PC-9 (cell line): Measurements from ENCODE around the gene ALCAM. TPM values are rescaled to one million over a fixed set of nuclear protein-coding genes. Genes with fewer than 3 reads are reported as not detected.

Source experiments
- BruUV-seq: library from RNA; stranded (reverse); fragments of 400-500 nt; replicated peaks from 2 replicates; lab custom pipeline; 2021; lab: Mats Ljungman, UMichigan
- CTCF ChIA-PET: fragments of 300-600 bp; sonication (Branson Sonifier 250); formaldehyde crosslinking; loops from one replicate; lab custom pipeline; 2022; ENCODE audit warnings: antibody characterized with exemption; lab: Charles Lee
- POLR2A ChIA-PET: fragments of 300-600 bp; sonication (Branson Sonifier 250); formaldehyde crosslinking; loops from one replicate; lab custom pipeline; 2022; ENCODE audit warnings: antibody characterized with exemption; ENCODE audit not compliant: unreplicated experiment; lab: Charles Lee
- DNase-seq, 2 experiments: peaks; one replicate each; pipeline versions ENCODE4 v3.0.0 to v3.0.0-alpha.2; 2015 to 2022; ENCODE audit warnings: mixed read lengths in 1 of 2
- H2AFZ ChIP-seq: fragments of 200-600 bp; sonication (generic); 2 replicates; pipeline ENCODE4 v1.8.1; 2017; ENCODE audit warnings: antibody characterized with exemption
- H3F3A ChIP-seq: fragments of 200-600 bp; sonication (generic); 2 replicates; pipeline ENCODE4 v1.8.1; 2017; ENCODE audit warnings: antibody characterized with exemption, mild to moderate bottlenecking, low read depth; ENCODE audit not compliant: insufficient read depth
- H3K27ac ChIP-seq: fragments of 200-600 bp; sonication (generic); 2 replicates; pipeline ENCODE4 v1.6.1; 2016; ENCODE audit warnings: mixed run types
- H3K27me3 ChIP-seq: fragments of 200-600 bp; sonication (generic); 2 replicates; pipeline ENCODE4 v1.6.1; 2016; ENCODE audit warnings: low read depth, mixed run types; ENCODE audit not compliant: insufficient read depth
- H3K36me3 ChIP-seq: fragments of 200-600 bp; sonication (generic); 2 replicates; pipeline ENCODE4 v1.6.1; 2016; ENCODE audit warnings: low read depth, mixed run types
- H3K4me1 ChIP-seq: fragments of 200-600 bp; sonication (generic); replicated peaks from 2 replicates; pipeline ENCODE4 v1.6.1; 2016; ENCODE audit warnings: mixed run types; ENCODE audit not compliant: insufficient read depth
- H3K4me2 ChIP-seq: fragments of 200-600 bp; sonication (generic); 2 replicates; pipeline ENCODE4 v1.6.1; 2017; ENCODE audit warnings: mixed run types
- H3K4me3 ChIP-seq: fragments of 200-600 bp; sonication (generic); 2 replicates; pipeline ENCODE4 v1.6.1; 2016; ENCODE audit warnings: mixed run types
- H3K79me2 ChIP-seq: fragments of 200-600 bp; sonication (generic); 2 replicates; pipeline ENCODE4 v1.6.1; 2017; ENCODE audit warnings: low read depth, mixed run types
- H3K9me2 ChIP-seq: fragments of 200-600 bp; sonication (generic); 2 replicates; pipeline ENCODE4 v1.8.1; 2017; ENCODE audit warnings: mild to moderate bottlenecking; ENCODE audit not compliant: insufficient read depth
- H3K9me3 ChIP-seq: fragments of 200-600 bp; sonication (generic); 2 replicates; pipeline ENCODE4 v1.8.1; 2016; ENCODE audit warnings: low read depth; ENCODE audit not compliant: insufficient read depth
- H4K20me1 ChIP-seq: fragments of 200-600 bp; sonication (generic); 2 replicates; pipeline ENCODE4 v1.8.1; 2017; ENCODE audit not compliant: insufficient read depth
- EZH2 ChIP-seq: fragments of 200-600 bp; sonication (generic); IDR thresholded peaks from 2 replicates; pipeline ENCODE4 v1.8.0; 2017; ENCODE audit warnings: antibody characterized with exemption, low read depth
- intact Hi-C: fragments of 100-400 bp; cut with micrococcal nuclease; formaldehyde crosslinking; loops from one replicate; pipeline ENCODE4 v1.10.0; 2022; ENCODE audit not compliant: unreplicated experiment
- total RNA-seq: library from RNA; stranded (reverse); gene quantifications from 2 replicates; pipeline ENCODE4 v1.2.3, GENCODE V29; 2021
- TF ChIP-seq, protein P1 (sequence below): fragments of 200-600 bp; sonication (generic); conservative IDR thresholded peaks from 2 replicates; pipeline ENCODE4 v1.6.1; 2017; ENCODE audit warnings: mixed run types, antibody characterized with exemption, mild to moderate bottlenecking, moderate library complexity

The ALCAM gene
- total RNA-seq, 1 experiment from 2014 or later, result 132 TPM

DNA sequence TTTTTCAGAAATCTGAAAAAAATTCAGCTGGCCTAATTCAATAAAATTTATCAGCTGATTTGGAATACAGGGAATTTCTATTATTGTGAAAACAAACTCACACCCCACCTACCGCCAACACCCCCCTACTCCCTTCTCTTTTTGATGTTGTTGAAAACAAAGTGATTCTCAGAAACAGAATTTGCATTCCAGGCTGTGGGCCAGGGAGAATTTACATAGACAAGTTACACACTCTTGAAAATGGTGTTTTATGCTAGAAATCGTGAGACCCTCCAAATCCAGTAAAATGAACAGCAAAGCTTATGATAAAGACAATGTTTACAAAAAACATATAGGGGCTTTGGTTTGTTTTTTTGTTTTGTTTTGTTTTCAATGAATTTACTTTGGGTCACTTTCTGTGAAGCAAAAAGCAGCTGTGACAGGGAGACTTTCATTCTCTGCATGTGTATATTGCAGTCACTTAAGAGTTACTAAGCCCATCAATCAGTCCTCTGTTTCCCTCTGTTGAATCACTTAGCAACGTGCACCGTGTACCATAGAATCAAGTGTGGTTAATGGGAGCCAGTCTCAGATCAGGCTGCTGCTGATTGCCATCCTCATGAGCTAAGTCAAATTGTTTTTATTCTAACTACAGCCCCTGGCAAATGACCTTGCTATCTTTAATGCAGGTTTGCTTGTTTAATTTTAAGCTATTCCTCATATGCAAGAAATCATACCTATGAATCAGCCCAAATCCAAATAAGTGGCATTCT, 159.8 kb downstream of the ALCAM start:
- H2AFZ ChIP-seq, result no peak overlapping the region
- no peak overlapping the region for H3K27ac ChIP-seq
- ChIA-PET POLR2A (no interaction called here), CTCF (interaction anchor here (0.6 kb wide), 1 partner anchor 1083 kb away, joined by 5 read pairs; no protein-coding TSS in a partner anchor)
- intact Hi-C loops, result no loop called here
- H3K79me2 ChIP-seq, result no peaks in the 10 kb centered on the region
- BruUV-seq, result no TSS peak
- DNase-seq, result no peak
- H4K20me1 ChIP-seq, result no peaks in the 10 kb centered on the region
- no peaks in the 10 kb centered on the region for H3K9me2 ChIP-seq
- H3K4me2 ChIP-seq, result no peak overlapping the region
- H3K9me3 ChIP-seq, result peaks cover 6% of the 10 kb centered on the region
- H3K4me3 ChIP-seq, result no peak overlapping the region
- peaks cover 44% of the 10 kb centered on the region for H3K4me1 ChIP-seq
- H3F3A ChIP-seq, result no peaks in the 10 kb centered on the region
- peaks cover 15% of the 10 kb centered on the region; the same call in 1 of the 2 replicates for H3K36me3 ChIP-seq
- no peak for TF ChIP-seq EZH2
- H3K27me3 ChIP-seq, result no peaks in the 10 kb centered on the region

DNA sequence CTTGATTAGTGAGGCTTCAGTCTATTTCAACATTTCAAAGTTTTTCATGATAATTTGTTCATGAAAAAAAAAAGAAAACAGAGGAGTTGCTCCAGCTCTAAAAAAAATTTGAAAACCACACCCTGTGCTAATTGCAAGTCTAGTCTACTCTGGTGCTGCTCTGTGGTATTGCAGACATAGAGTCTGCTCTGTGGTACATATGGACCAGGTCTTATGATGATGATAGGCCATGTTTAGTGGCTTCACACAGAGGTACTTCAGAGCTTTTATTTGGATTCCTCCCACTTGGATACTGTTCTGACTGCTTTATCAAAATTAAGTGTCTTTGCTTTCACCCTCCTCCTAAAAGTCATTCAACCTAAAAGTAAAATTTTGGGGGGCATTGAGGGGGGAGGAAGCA, 160.8 kb downstream of the ALCAM start:
- no peaks in the 10 kb centered on the region for H3K79me2 ChIP-seq
- TF ChIP-seq EZH2, result no peak
- TF ChIP-seq, protein P1, sequence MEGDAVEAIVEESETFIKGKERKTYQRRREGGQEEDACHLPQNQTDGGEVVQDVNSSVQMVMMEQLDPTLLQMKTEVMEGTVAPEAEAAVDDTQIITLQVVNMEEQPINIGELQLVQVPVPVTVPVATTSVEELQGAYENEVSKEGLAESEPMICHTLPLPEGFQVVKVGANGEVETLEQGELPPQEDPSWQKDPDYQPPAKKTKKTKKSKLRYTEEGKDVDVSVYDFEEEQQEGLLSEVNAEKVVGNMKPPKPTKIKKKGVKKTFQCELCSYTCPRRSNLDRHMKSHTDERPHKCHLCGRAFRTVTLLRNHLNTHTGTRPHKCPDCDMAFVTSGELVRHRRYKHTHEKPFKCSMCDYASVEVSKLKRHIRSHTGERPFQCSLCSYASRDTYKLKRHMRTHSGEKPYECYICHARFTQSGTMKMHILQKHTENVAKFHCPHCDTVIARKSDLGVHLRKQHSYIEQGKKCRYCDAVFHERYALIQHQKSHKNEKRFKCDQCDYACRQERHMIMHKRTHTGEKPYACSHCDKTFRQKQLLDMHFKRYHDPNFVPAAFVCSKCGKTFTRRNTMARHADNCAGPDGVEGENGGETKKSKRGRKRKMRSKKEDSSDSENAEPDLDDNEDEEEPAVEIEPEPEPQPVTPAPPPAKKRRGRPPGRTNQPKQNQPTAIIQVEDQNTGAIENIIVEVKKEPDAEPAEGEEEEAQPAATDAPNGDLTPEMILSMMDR, result no peak
- CTCF ChIA-PET, result interaction anchor here (1.0 kb wide), 1 partner anchor 8 kb away, joined by 3 read pairs; no protein-coding TSS in a partner anchor
- no peak overlapping the region for H3K4me3 ChIP-seq
- no peak overlapping the region for H3K4me2 ChIP-seq
- no peak for DNase-seq
- no TSS peak for BruUV-seq
- H4K20me1 ChIP-seq, result no peaks in the 10 kb centered on the region
- H3K9me2 ChIP-seq, result no peaks in the 10 kb centered on the region
- peaks cover 6% of the 10 kb centered on the region for H3K9me3 ChIP-seq
- intact Hi-C loops, result no loop called here
- peaks cover 44% of the 10 kb centered on the region for H3K4me1 ChIP-seq
- peaks cover 15% of the 10 kb centered on the region; the same call in 1 of the 2 replicates for H3K36me3 ChIP-seq
- H3K27ac ChIP-seq, result no peak overlapping the region
- no peaks in the 10 kb centered on the region for H3F3A ChIP-seq
- H3K27me3 ChIP-seq, result no peaks in the 10 kb centered on the region
- POLR2A ChIA-PET, result no interaction called here
- H2AFZ ChIP-seq, result no peak overlapping the region

DNA sequence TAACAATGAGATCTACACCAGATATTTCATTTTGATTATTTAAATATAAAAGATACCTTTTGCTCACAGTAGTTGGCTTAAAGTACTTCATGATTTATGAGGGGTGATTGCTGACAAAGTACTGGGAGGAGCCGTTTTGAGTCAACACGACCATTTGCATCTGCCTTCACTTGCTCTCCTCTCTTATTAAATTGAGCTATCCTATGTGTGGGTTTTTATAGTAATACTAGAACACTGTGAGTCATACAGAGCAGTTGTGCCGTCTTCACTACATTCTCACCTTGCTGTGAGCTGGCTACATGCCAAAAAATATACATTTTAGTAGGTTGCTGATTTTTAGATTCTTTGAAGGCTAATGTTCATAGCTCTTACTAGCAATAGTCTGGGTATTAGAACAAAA, 161.2 kb downstream of the ALCAM start:
- H3K4me3 ChIP-seq, result no peak overlapping the region

More for the DNA sequence above, 161.2 kb downstream of the ALCAM start:
- Histone ChIP-seq H3K9me2 (no peaks in the 10 kb centered on the region), H3K4me1 (peaks cover 44% of the 10 kb centered on the region), H3K9me3 (peaks cover 6% of the 10 kb centered on the region), H3K27me3 (no peaks in the 10 kb centered on the region), H3K27ac (no peak overlapping the region), H2AFZ (no peak overlapping the region), H3K4me2 (no peak overlapping the region), H3K79me2 (no peaks in the 10 kb centered on the region), H3K36me3 (peaks cover 15% of the 10 kb centered on the region; the same call in 1 of the 2 replicates), H3F3A (no peaks in the 10 kb centered on the region), H4K20me1 (no peaks in the 10 kb centered on the region)
- DNase-seq, result peak; percentile 12 to 65
- ChIA-PET POLR2A (no interaction called here), CTCF (interaction anchor here (0.6 to 1.0 kb wide), 2 partner anchors 9 to 871 kb away, joined by 3 to 4 read pairs; no protein-coding TSS in a partner anchor)
- no TSS peak for BruUV-seq
- no peak for TF ChIP-seq EZH2
- TF ChIP-seq, protein P1, result no peak
- intact Hi-C loops, result no loop called here
